OCI-LY7 (cell line): ENCODE data around the gene BIVM. TPM values are rescaled to one million over a fixed set of nuclear protein-coding genes. Genes with fewer than 3 reads are reported as not detected.

ENCODE experiments used
- BruUV-seq: library from RNA; stranded (reverse); fragments of 400-500 nt; replicated peaks from 2 replicates; lab custom pipeline; 2021; lab: Mats Ljungman, UMichigan
- CTCF ChIA-PET: fragments of 300-600 bp; sonication (Branson Sonifier 250); formaldehyde crosslinking; loops from one replicate; lab custom pipeline; 2022; ENCODE audit warnings: antibody characterized with exemption; ENCODE audit not compliant: unreplicated experiment; lab: Charles Lee
- POLR2A ChIA-PET: fragments of 300-600 bp; sonication (Branson Sonifier 250); formaldehyde crosslinking; loops from one replicate; lab custom pipeline; 2022; ENCODE audit warnings: antibody characterized with exemption; lab: Charles Lee
- DNase-seq: peaks from one replicate; pipeline ENCODE4 v3.0.0-alpha.2; 2015; ENCODE audit warnings: low spot score
- H2AFZ ChIP-seq: fragments of 200-600 bp; sonication (generic), shearing (Covaris generic); 2 replicates; pipeline ENCODE4 v1.6.1; 2014; ENCODE audit warnings: mild to moderate bottlenecking, antibody characterized with exemption, low read length, moderate library complexity
- H3K27ac ChIP-seq: fragments of 200-600 bp; sonication (generic); 2 replicates; pipeline ENCODE4 v1.5.1; 2014; ENCODE audit warnings: mixed run types, low read depth, mild to moderate bottlenecking, moderate library complexity, low read length, inconsistent platforms; ENCODE audit not compliant: poor library complexity, severe bottlenecking
- H3K36me3 ChIP-seq: fragments of 200-600 bp; sonication (generic); 2 replicates; pipeline ENCODE4 v1.6.1; 2014; ENCODE audit warnings: mild to moderate bottlenecking, antibody characterized with exemption, low read length, moderate library complexity, mixed read lengths; ENCODE audit not compliant: insufficient read depth
- H3K4me1 ChIP-seq: fragments of 200-600 bp; sonication (generic); 2 replicates; pipeline ENCODE4 v1.5.1; 2014; ENCODE audit warnings: mild to moderate bottlenecking, low read length; ENCODE audit not compliant: insufficient read depth, poor library complexity, severe bottlenecking
- H3K4me2 ChIP-seq: fragments of 200-600 bp; sonication (generic); 2 replicates; pipeline ENCODE4 v1.6.1; 2014; ENCODE audit warnings: mild to moderate bottlenecking, low read length
- H3K4me3 ChIP-seq: fragments of 200-600 bp; sonication (generic); 2 replicates; pipeline ENCODE4 v1.5.1; 2014; ENCODE audit warnings: mild to moderate bottlenecking, low read depth, low read length; ENCODE audit not compliant: poor library complexity, severe bottlenecking
- H3K79me2 ChIP-seq: fragments of 200-600 bp; sonication (generic); 2 replicates; pipeline ENCODE4 v1.6.1; 2016; ENCODE audit warnings: low read depth, mild to moderate bottlenecking, low read length, moderate library complexity, mixed read lengths; ENCODE audit not compliant: insufficient read depth
- H3K9me2 ChIP-seq: fragments of 200-600 bp; sonication (generic); 2 replicates; pipeline ENCODE4 v1.6.1; 2016; ENCODE audit warnings: mild to moderate bottlenecking, low read length, mixed read lengths; ENCODE audit not compliant: insufficient read depth
- H3K9me3 ChIP-seq: fragments of 200-600 bp; sonication (generic); 2 replicates; pipeline ENCODE4 v1.6.1; 2014; ENCODE audit warnings: mild to moderate bottlenecking, mixed run types, low read length, mixed read lengths
- H4K20me1 ChIP-seq: fragments of 200-600 bp; sonication (generic); 2 replicates; pipeline ENCODE4 v1.6.1; 2014; ENCODE audit warnings: mild to moderate bottlenecking, antibody characterized with exemption, low read length, moderate library complexity, mixed read lengths; ENCODE audit not compliant: insufficient read depth
- CTCF ChIP-seq: fragments of 200-600 bp; sonication (generic); conservative IDR thresholded peaks from 2 replicates; pipeline ENCODE4 v1.5.1; 2014; ENCODE audit warnings: mild to moderate bottlenecking, antibody characterized with exemption, low read length, moderate library complexity, mixed read lengths
- EZH2phosphoT487 ChIP-seq: fragments of 200-600 bp; sonication (generic); IDR thresholded peaks from 2 replicates; pipeline ENCODE4 v1.6.1; 2018; ENCODE audit warnings: low read depth, borderline replicate concordance, mild to moderate bottlenecking, mixed run types, antibody characterized with exemption, low read length, moderate library complexity, mixed read lengths
- intact Hi-C: fragments of 100-400 bp; cut with micrococcal nuclease; formaldehyde crosslinking; loops from one replicate; pipeline ENCODE4 v1.10.0; 2022; ENCODE audit not compliant: unreplicated experiment
- total RNA-seq, 2 experiments: library from RNA; depleted of rRNA in 1 of 2; stranded (reverse); fragments of >200 nt in 1 of 2; shearing (Covaris generic) in 1 of 2; gene quantifications; 2 replicates each; pipeline ENCODE4 v1.2.3, GENCODE V29; 2014 to 2022

BIVM gene
- total RNA-seq, 2 experiments from 2014 or later, result not detected

DNA sequence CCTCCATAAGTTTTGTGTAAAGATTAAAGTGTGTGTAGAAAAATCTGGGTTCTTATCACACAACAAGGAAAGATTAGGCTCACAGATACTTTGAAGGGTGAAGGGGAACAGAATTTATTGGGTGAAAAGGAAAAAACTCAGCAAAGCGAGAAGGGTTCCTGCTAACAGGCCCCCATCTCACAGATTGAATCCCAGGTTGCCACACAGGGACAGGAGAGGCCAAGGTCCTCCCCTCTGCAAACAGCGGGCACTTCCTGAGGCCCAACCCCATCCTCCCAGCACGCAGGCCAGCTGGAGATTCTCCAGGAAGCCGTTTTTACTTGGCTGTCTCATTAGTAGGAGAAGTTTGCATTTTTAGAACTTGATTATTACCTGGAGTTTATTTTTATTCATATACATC, 31.7 kb downstream of the BIVM start:
- ChIA-PET CTCF (no interaction called here), POLR2A (no interaction called here)
- Histone ChIP-seq H3K9me2 (no peaks in the 10 kb centered on the region), H4K20me1 (no peaks in the 10 kb centered on the region), H3K36me3 (no peaks in the 10 kb centered on the region), H3K4me1 (no peaks in the 10 kb centered on the region), H3K9me3 (no peaks in the 10 kb centered on the region), H3K27ac (no peak overlapping the region), H3K4me3 (no peak overlapping the region), H3K4me2 (no peak overlapping the region), H2AFZ (no peak overlapping the region), H3K79me2 (no peaks in the 10 kb centered on the region)
- DNase-seq, result no peak
- TF ChIP-seq CTCF, result no peak
- no peak for TF ChIP-seq EZH2phosphoT487
- intact Hi-C loops, result no loop called here
- BruUV-seq, result no TSS peak

DNA sequence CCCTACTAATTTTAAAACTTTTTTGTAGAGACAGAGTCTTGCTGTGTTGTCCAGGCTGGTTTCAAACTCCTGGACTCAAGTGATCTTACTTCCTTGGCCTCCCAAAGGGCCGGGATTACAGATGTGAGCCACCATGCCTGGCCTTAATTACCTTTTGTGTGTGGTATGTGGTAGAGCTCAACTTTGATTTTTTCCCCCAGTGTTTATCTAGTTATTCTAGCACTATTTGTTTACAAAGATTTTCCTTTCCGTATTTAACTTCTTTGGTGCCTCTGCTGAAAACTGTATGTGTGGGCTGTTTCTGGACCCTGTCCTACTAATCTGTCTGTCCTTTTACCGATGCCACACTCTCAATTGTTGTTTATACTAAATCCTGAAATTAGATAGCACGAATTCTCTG, 37.6 kb downstream of the BIVM start:
- H4K20me1 ChIP-seq, result no peaks in the 10 kb centered on the region
- DNase-seq, result no peak
- no peaks in the 10 kb centered on the region for H3K4me1 ChIP-seq
- H3K9me3 ChIP-seq, result no peaks in the 10 kb centered on the region
- no peak overlapping the region for H3K4me2 ChIP-seq
- H3K4me3 ChIP-seq, result no peak overlapping the region
- TF ChIP-seq EZH2phosphoT487, result no peak
- TF ChIP-seq CTCF, result no peak
- BruUV-seq, result no TSS peak
- no peaks in the 10 kb centered on the region for H3K9me2 ChIP-seq
- no peak overlapping the region for H2AFZ ChIP-seq
- H3K79me2 ChIP-seq, result no peaks in the 10 kb centered on the region
- intact Hi-C loops, result no loop called here
- no peaks in the 10 kb centered on the region for H3K36me3 ChIP-seq
- POLR2A ChIA-PET, result no interaction called here
- CTCF ChIA-PET, result no interaction called here
- H3K27ac ChIP-seq, result no peak overlapping the region

GRCh38 chr13:102838273-102838672, 39.4 kb downstream of the BIVM start:
- no peak overlapping the region for H2AFZ ChIP-seq
- TF ChIP-seq CTCF (no peak), EZH2phosphoT487 (no peak)
- no peaks in the 10 kb centered on the region for H4K20me1 ChIP-seq
- H3K4me2 ChIP-seq, result no peak overlapping the region
- no TSS peak for BruUV-seq
- H3K4me1 ChIP-seq, result no peaks in the 10 kb centered on the region
- CTCF ChIA-PET, result no interaction called here
- no peaks in the 10 kb centered on the region for H3K79me2 ChIP-seq
- H3K36me3 ChIP-seq, result no peaks in the 10 kb centered on the region
- POLR2A ChIA-PET, result no interaction called here
- H3K4me3 ChIP-seq, result no peak overlapping the region
- no peak overlapping the region for H3K27ac ChIP-seq
- no peaks in the 10 kb centered on the region for H3K9me2 ChIP-seq
- DNase-seq, result no peak
- no peaks in the 10 kb centered on the region for H3K9me3 ChIP-seq
- intact Hi-C loops, result no loop called here
